ENCODE measurements around the gene COL16A1.
A peak's percentile ranks its signal among the peaks of the same experiment; 100 is the strongest.

The COL16A1 gene

GRCh38 chr1:31644560-31645273, 59.1 kb downstream of the COL16A1 start, which contains the start of gene PEF1:
TSS of gene PEF1 (minus strand) at chr1:31644876. CDS start at chr1:31644864, 12 bp downstream.
- peak; percentile 98 for DNase-seq

GRCh38 chr1:31643976-31644559, 59.7 kb downstream of the COL16A1 start:
- DNase-seq: no peak

- no peak for DNase-seq
These were observed 60.9 kb downstream of the COL16A1 start for GRCh38 chr1:31642897-31643296.

GRCh38 chr1:31642366-31642765, 61.5 kb downstream of the COL16A1 start:
- no peak for DNase-seq

GRCh38 chr1:31640964-31641363, 62.9 kb downstream of the COL16A1 start:
- DNase-seq: no peak

- DNase-seq: no peak
These were observed 63.6 kb downstream of the COL16A1 start for GRCh38 chr1:31640179-31640578.

GRCh38 chr1:31639543-31639942, 64.3 kb downstream of the COL16A1 start:
- no peak for DNase-seq

GRCh38 chr1:31637915-31638673, 65.7 kb downstream of the COL16A1 start:
- DNase-seq: no peak

GRCh38 chr1:31633117-31633516, 70.7 kb downstream of the COL16A1 start:
- no peak for DNase-seq

GRCh38 chr1:31632649-31633048, 71.2 kb downstream of the COL16A1 start:
- no peak for DNase-seq

- no peak for DNase-seq
These were observed 74.8 kb downstream of the COL16A1 start for GRCh38 chr1:31628931-31629556.

- DNase-seq: no peak
These were observed 75.8 kb downstream of the COL16A1 start for GRCh38 chr1:31627930-31628559.

- no peak for DNase-seq
These were observed 76.4 kb downstream of the COL16A1 start for GRCh38 chr1:31627301-31627929.

- DNase-seq: no peak
These were observed 77.3 kb downstream of the COL16A1 start for GRCh38 chr1:31626223-31627207.

- no peak for DNase-seq
These were observed 78.1 kb downstream of the COL16A1 start for GRCh38 chr1:31625561-31626222.

- no peak for DNase-seq
These were observed 78.9 kb downstream of the COL16A1 start for GRCh38 chr1:31624731-31625514.

GRCh38 chr1:31624309-31624708, 79.5 kb downstream of the COL16A1 start:
- no peak for DNase-seq

GRCh38 chr1:31623365-31623764, 80.5 kb downstream of the COL16A1 start:
- DNase-seq: no peak

GRCh38 chr1:31621847-31622730, 81.7 kb downstream of the COL16A1 start:
- no peak for DNase-seq

Measured in NCI-H748 treated with DMSO at 0.1 percent for 48 hours (cell line).